A549 (cell line): Measurements from ENCODE around the gene ESR1. TPM values are rescaled to one million over a fixed set of nuclear protein-coding genes. Genes with fewer than 3 reads are reported as not detected.

Experiments used
- ATAC-seq, 2 experiments: fragments of 200-7000 bp in 1 of 2; fragments of >200 bp in 1 of 2; cut with Nextera tagmentation in 1 of 2; cut with Tn5 transposase in 1 of 2; 3 replicates each; pipeline versions ENCODE4 v1.8.0 to v1.9.1; 2018 to 2020; ENCODE audit warnings: mild to moderate bottlenecking in 1 of 2, moderate library complexity in 1 of 2
- CTCF ChIA-PET: fragments of 300-600 bp; sonication (Branson Sonifier 250); formaldehyde crosslinking; extraction: SDS; loops from one replicate; lab custom pipeline; 2021; ENCODE audit warnings: antibody characterized with exemption, inconsistent platforms; lab: Yijun Ruan, JAX
- POLR2A ChIA-PET: fragments of 350-600 bp; formaldehyde crosslinking; extraction: SDS; loops from one replicate; lab custom pipeline; 2021; ENCODE audit warnings: antibody characterized with exemption, inconsistent platforms; lab: Yijun Ruan, JAX
- DNase-seq, 2 experiments: peaks; one replicate each; pipeline versions ENCODE4 v3.0.0 to v3.0.0-alpha.2; 2011 to 2016; ENCODE audit warnings: low read depth in 1 of 2, low spot score in 1 of 2
- FAIRE-seq: peaks from 2 replicates; lab custom pipeline; 2011; peaks lifted over from hg19 to GRCh38; lab: Jason Lieb, UNC
- H3K27ac ChIP-seq, 2 experiments: fragments of >200 bp; sonication (Bioruptor Twin); formaldehyde crosslinking; 3 replicates each; pipeline ENCODE4 v1.5.1; 2016 to 2017
- H3K4me1 ChIP-seq: fragments of >200 bp; sonication (Bioruptor Twin); formaldehyde crosslinking; 3 replicates; pipeline ENCODE4 v1.6.1; 2016
- H3K4me2 ChIP-seq: fragments of >200 bp; sonication (Bioruptor Twin); formaldehyde crosslinking; 3 replicates; pipeline ENCODE4 v1.6.1; 2016
- H3K4me3 ChIP-seq: fragments of >200 bp; sonication (Bioruptor Twin); formaldehyde crosslinking; 3 replicates; pipeline ENCODE4 v1.5.1; 2016
- H3K9me3 ChIP-seq: fragments of >200 bp; sonication (Bioruptor Twin); formaldehyde crosslinking; 3 replicates; pipeline ENCODE4 v1.6.1; 2016
- CBX2 ChIP-seq: fragments of 200-600 bp; sonication (generic); IDR thresholded peaks from 2 replicates; pipeline ENCODE4 v1.6.1; 2016; ENCODE audit warnings: low read depth, mild to moderate bottlenecking, borderline replicate concordance
- HDAC2 ChIP-seq: fragments of 200-600 bp; sonication (generic); IDR thresholded peaks from 2 replicates; pipeline ENCODE4 v1.6.1; 2016
- HEYL ChIP-seq: fragments of 250-450 bp; sonication (Bioruptor Pico); IDR thresholded peaks from 2 replicates; pipeline ENCODE4 v1.8.0; 2021; ENCODE audit warnings: mild to moderate bottlenecking, moderate library complexity
- JUN ChIP-seq, 2 experiments: fragments of >200 bp; sonication (Bioruptor Twin); formaldehyde crosslinking; IDR thresholded peaks; 2 replicates in 1 of 2; 3 replicates in 1 of 2; pipeline ENCODE4 v1.6.1; 2016 to 2017
- JUNB ChIP-seq: fragments of >200 bp; sonication (Bioruptor Twin); formaldehyde crosslinking; IDR thresholded peaks from 2 replicates; pipeline ENCODE4 v1.6.1; 2016
- SREBF2 ChIP-seq: fragments of 450-650 bp; IDR thresholded peaks from 2 replicates; pipeline ENCODE4 v1.6.1; 2014; ENCODE audit warnings: mild to moderate bottlenecking, moderate library complexity
- ZFP36 ChIP-seq: fragments of 450-650 bp; IDR thresholded peaks from 2 replicates; pipeline ENCODE4 v1.6.1; 2014; ENCODE audit warnings: borderline replicate concordance; ENCODE audit not compliant: partially characterized antibody
- WGBS: methylation state at CpG from one replicate; pipeline ENCODE4 v1.1.6; 2017; ENCODE audit errors: missing lambda C conversion rate; 5-methylcytosine and 5-hydroxymethylcytosine counted together
- polyA plus RNA-seq, 4 experiments: library from polyadenylated mRNA; depleted of rRNA in 3 of 4; stranded (reverse); fragments of >200 nt; fragmentation: RNase III in 1 of 4; extraction: RNeasy Plus Mini Kit Qiagen cat#74134 plus additional on column Dnase treatment in 1 of 4; gene quantifications; 2 replicates in 3 of 4; 3 replicates in 1 of 4; pipeline ENCODE4 v1.2.3, GENCODE V29; 2011 to 2017
- TF ChIP-seq, protein P1 (sequence below): IDR thresholded peaks from 2 replicates; pipeline ENCODE4 v1.6.1; 2012
- TF ChIP-seq, protein P2 (sequence below): fragments of >200 bp; sonication (Bioruptor Twin); formaldehyde crosslinking; IDR thresholded peaks from 3 replicates; pipeline ENCODE4 v1.5.1; 2016
- TF ChIP-seq, protein P3 (sequence below): IDR thresholded peaks from 2 replicates; pipeline ENCODE4 v1.6.1; 2012
- TF ChIP-seq, protein P4 (sequence below): fragments of 150-350 bp; IDR thresholded peaks from 2 replicates; pipeline ENCODE4 v1.6.1; 2014; ENCODE audit warnings: low read depth, mild to moderate bottlenecking, low read length
- TF ChIP-seq, protein P5 (sequence below): fragments of 200-600 bp; sonication (generic); IDR thresholded peaks from 2 replicates; pipeline ENCODE4 v1.6.1; 2016; ENCODE audit warnings: antibody characterized with exemption, mild to moderate bottlenecking, moderate library complexity
- TF ChIP-seq, protein P6 (sequence below): fragments of 450-650 bp; IDR thresholded peaks from 2 replicates; pipeline ENCODE4 v1.6.1; 2014; ENCODE audit warnings: antibody characterized with exemption

ESR1 gene
- polyA plus RNA-seq, 2 of the 4 experiments (the other 2 are of a cell fraction) = not detected

DNA sequence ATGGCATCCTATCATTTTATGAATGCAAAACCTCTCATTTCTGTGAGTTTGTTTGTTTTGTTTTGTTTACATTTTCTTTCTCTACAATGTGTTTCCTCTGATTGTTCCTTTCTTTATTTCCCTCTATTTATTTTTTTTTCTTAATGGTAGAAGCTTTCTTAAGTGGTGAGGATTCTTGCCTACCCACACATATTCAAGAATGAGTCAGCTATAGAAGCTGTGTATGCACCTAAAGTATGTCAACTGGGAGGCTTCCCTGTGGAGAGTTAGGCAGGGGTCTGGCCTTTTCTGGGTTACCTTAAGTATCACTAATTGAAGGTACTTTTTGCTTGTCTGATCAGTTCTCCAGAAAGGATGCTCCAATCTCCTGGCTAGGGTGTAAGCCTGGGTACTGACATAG lies 354.0 kb downstream of the ESR1 start:
- no peak for FAIRE-seq
- CTCF ChIA-PET = interaction anchor here (0.7 kb wide), 1 partner anchor 12 kb away, joined by 3 read pairs; no protein-coding TSS in a partner anchor
- TF ChIP-seq HEYL (CRISPR knock-in tag) (no peak), HDAC2 (no peak), JUNB (no peak), ZFP36 (no peak), SREBF2 (no peak), CBX2 (no peak)
- TF ChIP-seq, protein P1, sequence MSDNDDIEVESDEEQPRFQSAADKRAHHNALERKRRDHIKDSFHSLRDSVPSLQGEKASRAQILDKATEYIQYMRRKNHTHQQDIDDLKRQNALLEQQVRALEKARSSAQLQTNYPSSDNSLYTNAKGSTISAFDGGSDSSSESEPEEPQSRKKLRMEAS = no peak
- TF ChIP-seq, protein P2, sequence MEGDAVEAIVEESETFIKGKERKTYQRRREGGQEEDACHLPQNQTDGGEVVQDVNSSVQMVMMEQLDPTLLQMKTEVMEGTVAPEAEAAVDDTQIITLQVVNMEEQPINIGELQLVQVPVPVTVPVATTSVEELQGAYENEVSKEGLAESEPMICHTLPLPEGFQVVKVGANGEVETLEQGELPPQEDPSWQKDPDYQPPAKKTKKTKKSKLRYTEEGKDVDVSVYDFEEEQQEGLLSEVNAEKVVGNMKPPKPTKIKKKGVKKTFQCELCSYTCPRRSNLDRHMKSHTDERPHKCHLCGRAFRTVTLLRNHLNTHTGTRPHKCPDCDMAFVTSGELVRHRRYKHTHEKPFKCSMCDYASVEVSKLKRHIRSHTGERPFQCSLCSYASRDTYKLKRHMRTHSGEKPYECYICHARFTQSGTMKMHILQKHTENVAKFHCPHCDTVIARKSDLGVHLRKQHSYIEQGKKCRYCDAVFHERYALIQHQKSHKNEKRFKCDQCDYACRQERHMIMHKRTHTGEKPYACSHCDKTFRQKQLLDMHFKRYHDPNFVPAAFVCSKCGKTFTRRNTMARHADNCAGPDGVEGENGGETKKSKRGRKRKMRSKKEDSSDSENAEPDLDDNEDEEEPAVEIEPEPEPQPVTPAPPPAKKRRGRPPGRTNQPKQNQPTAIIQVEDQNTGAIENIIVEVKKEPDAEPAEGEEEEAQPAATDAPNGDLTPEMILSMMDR = no peak
- TF ChIP-seq, protein P3, sequence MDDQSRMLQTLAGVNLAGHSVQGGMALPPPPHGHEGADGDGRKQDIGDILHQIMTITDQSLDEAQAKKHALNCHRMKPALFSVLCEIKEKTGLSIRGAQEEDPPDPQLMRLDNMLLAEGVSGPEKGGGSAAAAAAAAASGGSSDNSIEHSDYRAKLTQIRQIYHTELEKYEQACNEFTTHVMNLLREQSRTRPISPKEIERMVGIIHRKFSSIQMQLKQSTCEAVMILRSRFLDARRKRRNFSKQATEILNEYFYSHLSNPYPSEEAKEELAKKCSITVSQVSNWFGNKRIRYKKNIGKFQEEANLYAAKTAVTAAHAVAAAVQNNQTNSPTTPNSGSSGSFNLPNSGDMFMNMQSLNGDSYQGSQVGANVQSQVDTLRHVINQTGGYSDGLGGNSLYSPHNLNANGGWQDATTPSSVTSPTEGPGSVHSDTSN = no peak
- no peak overlapping the region for H3K4me2 ChIP-seq
- H3K4me3 ChIP-seq = no peak overlapping the region
- no peaks in the 10 kb centered on the region for H3K9me3 ChIP-seq
- POLR2A ChIA-PET = no interaction called here
- DNase-seq = no peak
- H3K4me1 ChIP-seq = peaks cover 6% of the 10 kb centered on the region; the same call in 1 of the 3 replicates
- no peak overlapping the region for H3K27ac ChIP-seq
- no peak for ATAC-seq

DNA sequence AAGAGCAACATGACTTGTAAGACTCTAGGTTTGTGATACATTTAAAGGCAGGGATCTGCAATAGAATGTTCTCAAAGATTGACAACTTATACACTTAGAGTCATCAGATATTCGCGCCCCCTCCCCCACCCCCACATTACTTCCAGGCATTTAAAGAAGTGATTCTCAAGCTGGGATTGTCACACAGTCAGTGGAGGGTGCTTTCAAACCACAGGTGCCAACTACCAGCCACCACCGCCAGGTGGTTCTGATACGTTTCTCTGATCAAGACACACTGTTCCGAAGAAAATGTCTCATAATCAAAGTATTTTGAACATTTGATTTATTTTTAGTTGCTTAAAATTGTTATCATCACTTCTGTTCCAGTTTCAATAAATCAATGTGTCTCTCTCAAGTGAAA lies 357.5 kb downstream of the ESR1 start:
- CTCF ChIA-PET = interaction anchor here (0.6 to 1.1 kb wide), 2 partner anchors 9 to 61 kb away, joined by 3 read pairs; no protein-coding TSS in a partner anchor

More for the DNA sequence above, 357.5 kb downstream of the ESR1 start:
- POLR2A ChIA-PET = no interaction called here
- H3K4me2 ChIP-seq = no peak overlapping the region
- FAIRE-seq = no peak
- H3K27ac ChIP-seq = no peak overlapping the region
- H3K4me1 ChIP-seq = peaks cover 6% of the 10 kb centered on the region; the same call in 1 of the 3 replicates
- DNase-seq = no peak
- WGBS = 97% methylated on average over 5 of the region's 5 CpGs
- no peak for ATAC-seq
- no peak for TF ChIP-seq JUN (IDR thresholded peaks at IDR 0.05)
- TF ChIP-seq, protein P4, sequence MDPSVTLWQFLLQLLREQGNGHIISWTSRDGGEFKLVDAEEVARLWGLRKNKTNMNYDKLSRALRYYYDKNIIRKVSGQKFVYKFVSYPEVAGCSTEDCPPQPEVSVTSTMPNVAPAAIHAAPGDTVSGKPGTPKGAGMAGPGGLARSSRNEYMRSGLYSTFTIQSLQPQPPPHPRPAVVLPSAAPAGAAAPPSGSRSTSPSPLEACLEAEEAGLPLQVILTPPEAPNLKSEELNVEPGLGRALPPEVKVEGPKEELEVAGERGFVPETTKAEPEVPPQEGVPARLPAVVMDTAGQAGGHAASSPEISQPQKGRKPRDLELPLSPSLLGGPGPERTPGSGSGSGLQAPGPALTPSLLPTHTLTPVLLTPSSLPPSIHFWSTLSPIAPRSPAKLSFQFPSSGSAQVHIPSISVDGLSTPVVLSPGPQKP = no peak
- TF ChIP-seq, protein P5, sequence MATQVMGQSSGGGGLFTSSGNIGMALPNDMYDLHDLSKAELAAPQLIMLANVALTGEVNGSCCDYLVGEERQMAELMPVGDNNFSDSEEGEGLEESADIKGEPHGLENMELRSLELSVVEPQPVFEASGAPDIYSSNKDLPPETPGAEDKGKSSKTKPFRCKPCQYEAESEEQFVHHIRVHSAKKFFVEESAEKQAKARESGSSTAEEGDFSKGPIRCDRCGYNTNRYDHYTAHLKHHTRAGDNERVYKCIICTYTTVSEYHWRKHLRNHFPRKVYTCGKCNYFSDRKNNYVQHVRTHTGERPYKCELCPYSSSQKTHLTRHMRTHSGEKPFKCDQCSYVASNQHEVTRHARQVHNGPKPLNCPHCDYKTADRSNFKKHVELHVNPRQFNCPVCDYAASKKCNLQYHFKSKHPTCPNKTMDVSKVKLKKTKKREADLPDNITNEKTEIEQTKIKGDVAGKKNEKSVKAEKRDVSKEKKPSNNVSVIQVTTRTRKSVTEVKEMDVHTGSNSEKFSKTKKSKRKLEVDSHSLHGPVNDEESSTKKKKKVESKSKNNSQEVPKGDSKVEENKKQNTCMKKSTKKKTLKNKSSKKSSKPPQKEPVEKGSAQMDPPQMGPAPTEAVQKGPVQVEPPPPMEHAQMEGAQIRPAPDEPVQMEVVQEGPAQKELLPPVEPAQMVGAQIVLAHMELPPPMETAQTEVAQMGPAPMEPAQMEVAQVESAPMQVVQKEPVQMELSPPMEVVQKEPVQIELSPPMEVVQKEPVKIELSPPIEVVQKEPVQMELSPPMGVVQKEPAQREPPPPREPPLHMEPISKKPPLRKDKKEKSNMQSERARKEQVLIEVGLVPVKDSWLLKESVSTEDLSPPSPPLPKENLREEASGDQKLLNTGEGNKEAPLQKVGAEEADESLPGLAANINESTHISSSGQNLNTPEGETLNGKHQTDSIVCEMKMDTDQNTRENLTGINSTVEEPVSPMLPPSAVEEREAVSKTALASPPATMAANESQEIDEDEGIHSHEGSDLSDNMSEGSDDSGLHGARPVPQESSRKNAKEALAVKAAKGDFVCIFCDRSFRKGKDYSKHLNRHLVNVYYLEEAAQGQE = no peak
- TF ChIP-seq, protein P6, sequence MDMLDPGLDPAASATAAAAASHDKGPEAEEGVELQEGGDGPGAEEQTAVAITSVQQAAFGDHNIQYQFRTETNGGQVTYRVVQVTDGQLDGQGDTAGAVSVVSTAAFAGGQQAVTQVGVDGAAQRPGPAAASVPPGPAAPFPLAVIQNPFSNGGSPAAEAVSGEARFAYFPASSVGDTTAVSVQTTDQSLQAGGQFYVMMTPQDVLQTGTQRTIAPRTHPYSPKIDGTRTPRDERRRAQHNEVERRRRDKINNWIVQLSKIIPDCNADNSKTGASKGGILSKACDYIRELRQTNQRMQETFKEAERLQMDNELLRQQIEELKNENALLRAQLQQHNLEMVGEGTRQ = no peak
- H3K4me3 ChIP-seq = no peak overlapping the region
- H3K9me3 ChIP-seq = no peaks in the 10 kb centered on the region
